ENCODE results near the gene XYLT1. TPM values are rescaled to one million over a fixed set of nuclear protein-coding genes. Genes with fewer than 3 reads are reported as not detected.

The XYLT1 gene
- total RNA-seq, 3 donors from 2014 or later (not counting 1 experiment from before 2014, with no cell fraction given) = 40.9 to 55.5 (median 43.8) TPM

DNA sequence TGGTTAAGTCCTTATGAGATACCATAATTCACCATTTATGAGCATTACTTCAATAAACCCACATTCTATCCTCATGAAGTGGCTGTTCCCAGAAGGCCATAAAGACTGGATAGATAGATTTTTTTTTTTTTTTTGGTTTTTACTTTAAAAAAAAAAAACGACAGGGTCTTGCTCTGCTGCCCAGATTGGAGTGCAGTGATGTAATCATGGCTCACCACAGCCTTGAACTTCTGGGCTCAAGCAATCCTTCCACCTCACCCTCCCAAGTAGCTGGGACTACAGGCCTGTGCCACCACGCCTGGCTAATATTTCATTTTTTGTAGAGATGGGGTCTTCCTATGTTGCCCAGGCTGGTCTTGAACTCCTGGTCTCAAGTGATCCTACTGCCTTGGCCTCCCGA, 102.3 kb downstream of the XYLT1 start:
- Histone ChIP-seq H3K36me3 (ENCODE audit: control insufficient read depth, insufficient read depth, low read length) (no peaks in the 10 kb centered on the region), H3K27ac (ENCODE audit: low read length) (peak overlapping the region; percentile 92), H3K4me1 (ENCODE audit: control insufficient read depth, insufficient read depth, low read length) (peaks cover 85% of the 10 kb centered on the region), H3K27me3 (ENCODE audit: control insufficient read depth, insufficient read depth, low read length) (no peaks in the 10 kb centered on the region), H3K4me3 (ENCODE audit: low read length) (no peak overlapping the region), H3K9me3 (ENCODE audit: control insufficient read depth, insufficient read depth, low read length) (no peaks in the 10 kb centered on the region)
- DNase-seq = peak in 1 of 2 donors; percentile 54
- H3K9me3 Mint-ChIP-seq = no peaks in the 10 kb centered on the region
- intact Hi-C loops (cut with micrococcal nuclease) = loop anchor here (2.0 to 5.0 kb wide), 2 partner anchors 99 to 144 kb away; no protein-coding TSS in a partner anchor
- no peak for ATAC-seq
- TF ChIP-seq, protein P1, sequence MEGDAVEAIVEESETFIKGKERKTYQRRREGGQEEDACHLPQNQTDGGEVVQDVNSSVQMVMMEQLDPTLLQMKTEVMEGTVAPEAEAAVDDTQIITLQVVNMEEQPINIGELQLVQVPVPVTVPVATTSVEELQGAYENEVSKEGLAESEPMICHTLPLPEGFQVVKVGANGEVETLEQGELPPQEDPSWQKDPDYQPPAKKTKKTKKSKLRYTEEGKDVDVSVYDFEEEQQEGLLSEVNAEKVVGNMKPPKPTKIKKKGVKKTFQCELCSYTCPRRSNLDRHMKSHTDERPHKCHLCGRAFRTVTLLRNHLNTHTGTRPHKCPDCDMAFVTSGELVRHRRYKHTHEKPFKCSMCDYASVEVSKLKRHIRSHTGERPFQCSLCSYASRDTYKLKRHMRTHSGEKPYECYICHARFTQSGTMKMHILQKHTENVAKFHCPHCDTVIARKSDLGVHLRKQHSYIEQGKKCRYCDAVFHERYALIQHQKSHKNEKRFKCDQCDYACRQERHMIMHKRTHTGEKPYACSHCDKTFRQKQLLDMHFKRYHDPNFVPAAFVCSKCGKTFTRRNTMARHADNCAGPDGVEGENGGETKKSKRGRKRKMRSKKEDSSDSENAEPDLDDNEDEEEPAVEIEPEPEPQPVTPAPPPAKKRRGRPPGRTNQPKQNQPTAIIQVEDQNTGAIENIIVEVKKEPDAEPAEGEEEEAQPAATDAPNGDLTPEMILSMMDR (IDR thresholded peaks at IDR 0.05) = no peak
- H3K4me1 Mint-ChIP-seq = peaks cover 89 to 92% of the 10 kb centered on the region in 2 donors
- H3K27ac Mint-ChIP-seq = peak overlapping the region; percentile 96 to 99
- no peaks in the 10 kb centered on the region for H3K36me3 Mint-ChIP-seq
- H3K27me3 Mint-ChIP-seq (ENCODE audit: low read depth in 2 of 2) = no peaks in the 10 kb centered on the region
- 80% methylated on average over 2 of the region's 3 CpGs for whole genome bisulfite sequencing (ENCODE audit: insufficient coverage)
- H3K4me3 Mint-ChIP-seq = peak overlapping the region; percentile 94

DNA sequence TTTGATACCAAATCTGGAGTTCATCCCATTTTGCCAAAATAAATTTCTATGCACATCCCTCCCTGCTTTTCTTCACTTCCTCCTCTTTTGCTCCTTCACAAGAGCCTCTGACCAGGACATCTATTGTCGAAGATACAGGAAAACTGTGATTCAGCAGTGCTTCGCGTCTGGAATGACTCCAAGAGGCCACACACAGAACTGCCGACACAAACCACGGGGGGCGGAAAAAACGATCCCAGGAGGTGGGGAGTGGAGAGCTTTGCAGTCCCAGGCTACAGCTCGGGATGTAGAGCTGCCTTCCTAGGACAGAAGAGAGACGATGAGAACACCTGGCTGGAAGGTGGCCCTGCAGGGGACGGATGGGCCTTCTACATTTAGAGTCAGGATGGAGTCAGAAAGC, 102.8 kb downstream of the XYLT1 start:
- 74% methylated on average over 10 of the region's 10 CpGs for WGBS (ENCODE audit: insufficient coverage)
- no peaks in the 10 kb centered on the region for H3K9me3 Mint-ChIP-seq
- peak overlapping the region; percentile 74 for H3K4me3 Mint-ChIP-seq
- no peaks in the 10 kb centered on the region for H3K9me3 ChIP-seq (ENCODE audit: control insufficient read depth, insufficient read depth, low read length)
- no peaks in the 10 kb centered on the region for H3K36me3 Mint-ChIP-seq
- ATAC-seq (no peak), DNase-seq (peak in 1 of 2 donors; percentile 43)
- peaks cover 91% of the 10 kb centered on the region for H3K4me1 ChIP-seq (ENCODE audit: control insufficient read depth, insufficient read depth, low read length)
- peaks cover 91 to 92% of the 10 kb centered on the region in 2 donors for H3K4me1 Mint-ChIP-seq
- TF ChIP-seq, protein P1 (IDR thresholded peaks at IDR 0.05) = no peak
- H3K4me3 ChIP-seq (ENCODE audit: low read length) = no peak overlapping the region
- H3K27ac Mint-ChIP-seq = peak overlapping the region; percentile 96 to 99
- no peaks in the 10 kb centered on the region for H3K27me3 Mint-ChIP-seq (ENCODE audit: low read depth in 2 of 2)
- H3K27ac ChIP-seq (ENCODE audit: low read length) = peak overlapping the region; percentile 92
- no peaks in the 10 kb centered on the region for H3K27me3 ChIP-seq (ENCODE audit: control insufficient read depth, insufficient read depth, low read length)
- intact Hi-C loops (cut with micrococcal nuclease) = loop anchor here (2.0 to 5.0 kb wide), 2 partner anchors 99 to 143 kb away; no protein-coding TSS in a partner anchor
- H3K36me3 ChIP-seq (ENCODE audit: control insufficient read depth, insufficient read depth, low read length) = no peaks in the 10 kb centered on the region

DNA sequence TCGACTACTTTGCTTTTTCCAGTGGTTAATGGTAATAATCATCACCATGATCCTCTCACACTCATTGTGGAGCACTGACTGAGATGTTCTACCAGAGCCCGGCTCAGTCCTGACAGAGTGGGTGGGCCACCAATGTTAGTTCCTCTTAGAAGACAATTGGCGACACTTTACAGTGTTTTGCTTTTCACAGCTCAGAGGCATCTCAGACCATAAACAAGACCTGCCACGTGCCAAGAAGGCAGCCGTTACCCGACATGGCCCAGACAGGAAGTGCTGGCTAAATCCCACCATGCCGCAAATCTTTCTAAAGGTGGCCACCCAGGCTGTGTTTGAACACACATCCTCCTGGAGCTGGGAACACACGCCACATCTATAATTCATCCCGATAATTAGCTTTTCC, 103.7 kb downstream of the XYLT1 start:
- Histone ChIP-seq H3K36me3 (ENCODE audit: control insufficient read depth, insufficient read depth, low read length) (no peaks in the 10 kb centered on the region), H3K4me1 (ENCODE audit: control insufficient read depth, insufficient read depth, low read length) (peaks cover 94% of the 10 kb centered on the region), H3K9me3 (ENCODE audit: control insufficient read depth, insufficient read depth, low read length) (no peaks in the 10 kb centered on the region), H3K27ac (ENCODE audit: low read length) (peak overlapping the region; percentile 92), H3K27me3 (ENCODE audit: control insufficient read depth, insufficient read depth, low read length) (no peaks in the 10 kb centered on the region), H3K4me3 (ENCODE audit: low read length) (no peak overlapping the region)
- intact Hi-C loops (cut with micrococcal nuclease) = loop anchor here (5.0 kb wide), 1 partner anchor 100 kb away; no protein-coding TSS in a partner anchor
- Mint-ChIP-seq H3K4me3 (peak overlapping the region; percentile 74), H3K4me1 (peaks cover 91 to 93% of the 10 kb centered on the region in 2 donors), H3K27me3 (ENCODE audit: low read depth in 2 of 2) (no peaks in the 10 kb centered on the region), H3K9me3 (no peaks in the 10 kb centered on the region), H3K36me3 (no peaks in the 10 kb centered on the region), H3K27ac (peak overlapping the region; percentile 96 to 99)
- DNase-seq = peak; percentile 45 to 64
- TF ChIP-seq, protein P1 (IDR thresholded peaks at IDR 0.05) = no peak
- peak; percentile 38 to 61 (median 49) for ATAC-seq
- 14% methylated on average over 9 of the region's 9 CpGs for WGBS (ENCODE audit: insufficient coverage)

Data from natural killer cell (primary cell).